GM21526 (cell line): Measurements from ENCODE around the gene HDAC4.

Experiments
- ATAC-seq: cut with Tn5 transposase; IDR thresholded peaks from one replicate; pipeline ENCODE4 v1.9.1; 2021; ENCODE audit warnings: moderate library complexity; ENCODE audit not compliant: unreplicated experiment, low FRiP score

HDAC4 gene

GRCh38 chr2:239370876-239371725, 29.7 kb downstream of the HDAC4 start:
- ATAC-seq: no peak

GRCh38 chr2:239370403-239370802, 30.4 kb downstream of the HDAC4 start:
- ATAC-seq: no peak

- peak; percentile 78 for ATAC-seq
These were observed 31.1 kb downstream of the HDAC4 start for GRCh38 chr2:239369631-239370161.

GRCh38 chr2:239368906-239369552, 31.8 kb downstream of the HDAC4 start:
- no peak for ATAC-seq

GRCh38 chr2:239368321-239368720, 32.5 kb downstream of the HDAC4 start:
- no peak for ATAC-seq

GRCh38 chr2:239366740-239367139, 34.1 kb downstream of the HDAC4 start:
- no peak for ATAC-seq

GRCh38 chr2:239365782-239366435, 34.9 kb downstream of the HDAC4 start:
- no peak for ATAC-seq

- ATAC-seq: no peak
These were observed 35.6 kb downstream of the HDAC4 start for GRCh38 chr2:239365071-239365781.

GRCh38 chr2:239363946-239364637, 36.7 kb downstream of the HDAC4 start:
- ATAC-seq: no peak

- ATAC-seq: no peak
These were observed 38.3 kb downstream of the HDAC4 start for GRCh38 chr2:239362507-239362906.

GRCh38 chr2:239361311-239361642, 39.5 kb downstream of the HDAC4 start:
- no peak for ATAC-seq

GRCh38 chr2:239360421-239361310, 40.2 kb downstream of the HDAC4 start:
- no peak for ATAC-seq

- no peak for ATAC-seq
These were observed 40.8 kb downstream of the HDAC4 start for GRCh38 chr2:239360008-239360407.

GRCh38 chr2:239359196-239359912, 41.5 kb downstream of the HDAC4 start:
- ATAC-seq: no peak

- ATAC-seq: no peak
These were observed 42.6 kb downstream of the HDAC4 start for GRCh38 chr2:239358062-239358754.

- ATAC-seq: no peak
These were observed 45.1 kb downstream of the HDAC4 start for GRCh38 chr2:239355724-239356123.

- ATAC-seq: no peak
These were observed 45.7 kb downstream of the HDAC4 start for GRCh38 chr2:239355139-239355538.

GRCh38 chr2:239354791-239355136, 46.1 kb downstream of the HDAC4 start:
- ATAC-seq: no peak
